ENCODE results near the gene FGF3.

- no peak for TF ChIP-seq POLR2A (IDR thresholded peaks at IDR 0.05; ENCODE audit: low read depth)
- TF ChIP-seq CTCF (IDR thresholded peaks at IDR 0.05) = peak in 2 of 3 experiments; percentile 10 to 23
- no peak for TF ChIP-seq POLR2AphosphoS5 (IDR thresholded peaks at IDR 0.05)
- TF ChIP-seq EP300 (IDR thresholded peaks at IDR 0.05) = no peak
Measured at GRCh38 chr11:69841859-69842698, 22.9 kb upstream of the FGF3 start.

All from esophagus muscularis mucosa (tissue), 4 donors.